H1 (cell line): ENCODE data around the gene RHOT1. TPM values are rescaled to one million over a fixed set of nuclear protein-coding genes. Genes with fewer than 3 reads are reported as not detected.
A peak's percentile ranks its signal among the peaks of the same experiment; 100 is the strongest.

ENCODE experiments used
- CTCF ChIA-PET: fragments of 300-600 bp; sonication (Branson Sonifier 250); formaldehyde crosslinking; loops from one replicate; lab custom pipeline; 2021; ENCODE audit not compliant: partially characterized antibody; lab: Charles Lee
- POLR2A ChIA-PET: fragments of 300-600 bp; sonication (Branson Sonifier 250); formaldehyde crosslinking; loops from one replicate; lab custom pipeline; 2021; ENCODE audit warnings: inconsistent platforms; ENCODE audit not compliant: partially characterized antibody; lab: Charles Lee
- DNase-seq, 2 experiments: peaks; one replicate each; pipeline versions ENCODE4 v3.0.0 to v3.0.0-alpha.2; 2010 to 2022; ENCODE audit warnings: low spot score in 2 of 2, low read depth in 1 of 2, mixed read lengths in 1 of 2
- FAIRE-seq: peaks from 2 replicates; lab custom pipeline; 2011; peaks lifted over from hg19 to GRCh38; lab: Jason Lieb, UNC
- H2AFZ ChIP-seq: 2 replicates; pipeline ENCODE4 v1.8.1; 2012; ENCODE audit warnings: low read length, inconsistent platforms
- H2AK5ac ChIP-seq: 2 replicates; pipeline ENCODE4 v1.6.1; 2013; ENCODE audit warnings: low read depth, low read length
- H2BK120ac ChIP-seq: replicated peaks from 2 replicates; pipeline ENCODE3; 2013; ENCODE audit warnings: low read depth, low read length, inconsistent platforms
- H2BK12ac ChIP-seq: 2 replicates; pipeline ENCODE4 v1.6.1; 2013; ENCODE audit warnings: low read depth, low read length
- H2BK15ac ChIP-seq: 2 replicates; pipeline ENCODE4 v1.6.1; 2013; ENCODE audit warnings: low read length
- H2BK20ac ChIP-seq: 2 replicates; pipeline ENCODE4 v1.6.1; 2013; ENCODE audit warnings: low read length
- H2BK5ac ChIP-seq: 2 replicates; pipeline ENCODE4 v1.6.1; 2013; ENCODE audit warnings: low read depth, low read length
- H3K14ac ChIP-seq: 2 replicates; pipeline ENCODE4 v1.6.1; 2013; ENCODE audit warnings: inconsistent platforms; ENCODE audit not compliant: insufficient read length
- H3K18ac ChIP-seq: 2 replicates; pipeline ENCODE4 v1.6.1; 2013; ENCODE audit warnings: low read length; ENCODE audit errors: extremely low read depth
- H3K23ac ChIP-seq: 2 replicates; pipeline ENCODE4 v1.6.1; 2013; ENCODE audit warnings: inconsistent platforms; ENCODE audit not compliant: insufficient read length
- H3K23me2 ChIP-seq: 2 replicates; pipeline ENCODE4 v1.6.1; 2013; ENCODE audit warnings: low read depth, low read length
- H3K27ac ChIP-seq: 2 replicates; pipeline ENCODE4 v1.6.1; 2011; ENCODE audit warnings: low read depth, low read length, inconsistent platforms
- H3K27me3 ChIP-seq, 4 experiments: replicated peaks in 1 of 4; 1 replicate in 1 of 4; 2 replicates in 3 of 4; pipeline versions ENCODE4 v1.6.1 to v1.8.1; 2011 to 2013; ENCODE audit warnings: low read length in 3 of 4, mild to moderate bottlenecking in 3 of 4, inconsistent platforms in 2 of 4, mixed read lengths in 2 of 4, moderate library complexity in 1 of 4; ENCODE audit not compliant: control insufficient read depth in 3 of 4, insufficient read depth in 3 of 4; ENCODE audit errors: extremely low read depth in 1 of 4
- H3K36me3 ChIP-seq, 4 experiments: 2 replicates each; pipeline versions ENCODE4 v1.6.1 to v1.8.1; 2011 to 2013; ENCODE audit warnings: mild to moderate bottlenecking in 4 of 4, low read length in 3 of 4, moderate library complexity in 2 of 4, control low read depth in 1 of 4, inconsistent platforms in 1 of 4; ENCODE audit not compliant: insufficient read depth in 4 of 4, control insufficient read depth in 2 of 4
- H3K4ac ChIP-seq: replicated peaks from 2 replicates; pipeline ENCODE3; 2013; ENCODE audit warnings: low read length, low read depth, mixed read lengths, inconsistent platforms; ENCODE audit not compliant: insufficient read length
- H3K4me1 ChIP-seq, 4 experiments: replicated peaks in 1 of 4; 1 replicate in 1 of 4; 2 replicates in 3 of 4; pipeline versions ENCODE4 v1.6.1 to v1.8.1; 2011 to 2013; ENCODE audit warnings: low read length in 3 of 4, inconsistent platforms in 2 of 4, mixed read lengths in 1 of 4; ENCODE audit not compliant: insufficient read depth in 4 of 4, control insufficient read depth in 3 of 4
- H3K4me2 ChIP-seq, 2 experiments: 2 replicates each; pipeline versions ENCODE4 v1.6.1 to v1.8.1; 2011 to 2013; ENCODE audit warnings: low read depth in 2 of 2, low read length in 2 of 2, control low read depth in 1 of 2, inconsistent platforms in 1 of 2, mild to moderate bottlenecking in 1 of 2; ENCODE audit not compliant: insufficient read depth in 1 of 2
- H3K4me3 ChIP-seq, 4 experiments: fragments of 200-600, 300-600 bp in 1 of 4; sonication (generic), shearing (Covaris generic), sonication (Bioruptor Twin) in 1 of 4; 2 replicates each; pipeline versions ENCODE4 v1.5.1 to v1.8.1; 2011 to 2016; ENCODE audit warnings: low read length in 4 of 4, low read depth in 3 of 4, control low read depth in 2 of 4, inconsistent platforms in 2 of 4, mild to moderate bottlenecking in 2 of 4, mixed read lengths in 1 of 4, moderate library complexity in 1 of 4; ENCODE audit not compliant: insufficient read depth in 2 of 4; ENCODE audit errors: extremely low read depth in 1 of 4
- H3K56ac ChIP-seq: replicated peaks from 2 replicates; pipeline ENCODE3; 2013; ENCODE audit warnings: low read depth, mild to moderate bottlenecking, mixed read lengths, low read length, inconsistent platforms; ENCODE audit not compliant: insufficient read length
- H3K79me1 ChIP-seq: 2 replicates; pipeline ENCODE4 v1.6.1; 2013; ENCODE audit warnings: low read depth, low read length, control low read depth
- H3K79me2 ChIP-seq, 2 experiments: 2 replicates each; pipeline versions ENCODE4 v1.6.1 to v1.8.1; 2012 to 2013; ENCODE audit warnings: low read length in 2 of 2, mild to moderate bottlenecking in 2 of 2, inconsistent platforms in 1 of 2; ENCODE audit not compliant: insufficient read depth in 2 of 2, control insufficient read depth in 1 of 2
- H3K9ac ChIP-seq, 4 experiments: replicated peaks in 1 of 4; 1 replicate in 1 of 4; 2 replicates in 3 of 4; pipeline versions ENCODE4 v1.6.1 to v1.8.1; 2011 to 2013; ENCODE audit warnings: low read depth in 3 of 4, low read length in 3 of 4, control low read depth in 2 of 4, mild to moderate bottlenecking in 2 of 4, moderate library complexity in 2 of 4, inconsistent platforms in 1 of 4; ENCODE audit errors: extremely low read depth in 1 of 4
- H3K9me3 ChIP-seq, 2 experiments: 2 replicates each; pipeline versions ENCODE4 v1.6.1 to v1.8.1; 2012 to 2013; ENCODE audit warnings: mild to moderate bottlenecking in 2 of 2, moderate library complexity in 2 of 2, control low read depth in 1 of 2, inconsistent platforms in 1 of 2, low read depth in 1 of 2, low read length in 1 of 2, mixed read lengths in 1 of 2; ENCODE audit not compliant: insufficient read depth in 2 of 2
- H4K20me1 ChIP-seq, 2 experiments: replicated peaks in 1 of 2; 2 replicates each; pipeline versions ENCODE3 to v1.8.1; 2011 to 2013; ENCODE audit warnings: inconsistent platforms in 2 of 2, low read length in 2 of 2, mild to moderate bottlenecking in 1 of 2; ENCODE audit not compliant: insufficient read depth in 2 of 2, control insufficient read depth in 1 of 2
- H4K5ac ChIP-seq: 2 replicates; pipeline ENCODE4 v1.6.1; 2013; ENCODE audit warnings: low read length, low read depth, mixed read lengths, inconsistent platforms; ENCODE audit not compliant: insufficient read length
- H4K8ac ChIP-seq: 2 replicates; pipeline ENCODE4 v1.8.0; 2013; ENCODE audit warnings: mild to moderate bottlenecking, moderate library complexity, low read length, inconsistent platforms; ENCODE audit not compliant: insufficient read depth; ENCODE audit errors: extremely low read depth
- H4K91ac ChIP-seq: replicated peaks from 2 replicates; pipeline ENCODE3; 2013; ENCODE audit warnings: low read length, mixed read lengths, inconsistent platforms; ENCODE audit not compliant: insufficient read length
- KDM4A ChIP-seq: IDR thresholded peaks from one replicate; pipeline ENCODE4 v1.7.1; 2012; ENCODE audit warnings: low read depth, mild to moderate bottlenecking, moderate library complexity, low read length, inconsistent platforms; ENCODE audit not compliant: severe bottlenecking
- SAP30 ChIP-seq: fragments of 300-600 bp; sonication (generic); IDR thresholded peaks from 2 replicates; pipeline ENCODE4 v1.7.1; 2012; ENCODE audit warnings: low read length, moderate library complexity, mild to moderate bottlenecking, inconsistent platforms; ENCODE audit not compliant: insufficient read depth, insufficient replicate concordance
- SP4 ChIP-seq: IDR thresholded peaks from 2 replicates; pipeline ENCODE4 v1.6.1; 2012; ENCODE audit warnings: low read length, inconsistent platforms
- WGBS, 2 experiments: shearing (Covaris generic) in 1 of 2; methylation state at CpG; one replicate each; pipeline versions ENCODE4 v1.1.6 to v1.1.7; 2013 to 2015; ENCODE audit warnings: low lambda C conversion rate in 2 of 2, mixed read lengths in 2 of 2, inconsistent platforms in 1 of 2, low coverage in 1 of 2, missing lambda C conversion rate in 1 of 2; ENCODE audit not compliant: insufficient replicate concordance in 2 of 2, insufficient coverage in 1 of 2, insufficient read length in 1 of 2; ENCODE audit errors: extremely low coverage in 1 of 2, missing lambda C conversion rate in 1 of 2; 5-methylcytosine and 5-hydroxymethylcytosine counted together
- polyA plus RNA-seq, 7 experiments: library from polyadenylated mRNA; depleted of rRNA in 3 of 7; stranded (reverse) in 5 of 7; unstranded in 2 of 7; fragments of >200 nt in 5 of 7; fragments of 200-250 nt in 2 of 7; gene quantifications; 1 replicate in 5 of 7; 2 replicates in 1 of 7; 4 replicates in 1 of 7; pipeline versions ENCODE4 v1.2.1 to v1.2.3, GENCODE V29; 2011 to 2013; ENCODE audit warnings: missing spikeins in 2 of 7, mixed read lengths in 2 of 7
- total RNA-seq: library from RNA; stranded (reverse); fragmentation: NEBNext Ultra II Directional; extraction: Animal tissue kit (Norgen Biotek cat#: 25700); gene quantifications from 2 replicates; pipeline ENCODE4 v1.2.1, GENCODE V29; 2021

The RHOT1 gene
- total and polyA plus RNA-seq, 2 of the 8 experiments (the other 6 are each of a cell fraction or from before 2014, with no cell fraction given) = 34.2 to 38.2 TPM

GRCh38 chr17:32142857-32143526 is 690 bp downstream of the RHOT1 start:
- Histone ChIP-seq H3K27ac (no peak overlapping the region), H3K79me1 (peaks cover 8% of the 10 kb centered on the region; the same call in 1 of the 2 replicates), H3K18ac (peak overlapping the region; percentile 60), H3K14ac (no peak overlapping the region), H3K36me3 (no peaks in the 10 kb centered on the region), H2AFZ (0 out of 2 replicates have a peak overlapping the region, but pooled peaks have one; percentile 34), H3K4me3 (peak overlapping the region; percentile 72 to 89 (median 86)), H3K23ac (no peak overlapping the region), H2AK5ac (no peak overlapping the region), H2BK5ac (peak overlapping the region; percentile 78; the same call in 1 of the 2 replicates), H4K5ac (peak overlapping the region; percentile 32), H3K56ac (peak overlapping the region; percentile 32), H4K20me1 (no peaks in the 10 kb centered on the region), H3K27me3 (no peaks in the 10 kb centered on the region), H3K4ac (peak overlapping the region; percentile 13), H2BK15ac (no peak overlapping the region), H3K9me3 (no peaks in the 10 kb centered on the region), H3K79me2 (peaks cover 0 to 30% of the 10 kb centered on the region in 2 experiments; a peak in 3 of 4 replicates), H3K4me2 (peak overlapping the region; percentile 48 to 76), H3K9ac (peak overlapping the region in 3 of 4 experiments; percentile 45 to 64 (median 50); a peak in 6 of 7 replicates), H4K8ac (peak overlapping the region; percentile 59), H4K91ac (no peak overlapping the region), H2BK120ac (no peak overlapping the region), H3K4me1 (no peaks in the 10 kb centered on the region), H2BK12ac (no peak overlapping the region)
- WGBS, 2 experiments = 8% methylated on average over 23 of the region's 23 CpGs; no CpG with 5 or more reads in 1 of the 2 experiments
- FAIRE-seq (no peak), DNase-seq (peak in 1 of 2 experiments; percentile 81)
- ChIA-PET POLR2A (interaction anchor here (0.5 to 1.7 kb wide), 8 partner anchors 8 to 182 kb away, joined by 3 to 5 read pairs (median 4); partner anchors contain the start of gene LRRC37B), CTCF (interaction anchor here (0.5 to 1.7 kb wide), 7 partner anchors 17 to 282 kb away, joined by 3 to 6 read pairs (median 3); partner anchors contain the start of gene LRRC37B)
- TF ChIP-seq SP4 (no peak), SAP30 (peak; percentile 84), KDM4A (peak; percentile 37)
- TF ChIP-seq, all 59 proteins: peak for 2
- Histone ChIP-seq H2BK20ac (no peak overlapping the region), H3K23me2 (peaks cover 3% of the 10 kb centered on the region; the same call in 1 of the 2 replicates)
